ENCODE measurements around the gene CMTM4.
"Not testable (repeated sequence)": the region's sequence is repeated elsewhere in the genome, so short reads cannot be mapped to it uniquely, and the experiment has no call there.

GRCh38 chr16:66631558-66631957 is 65.0 kb downstream of the CMTM4 start:
- not testable (repeated sequence) for TF ChIP-seq CTCF (IDR thresholded peaks at IDR 0.05; ENCODE audit: control extremely low read depth in 1 of 3, insufficient read depth in 1 of 3, low read depth in 1 of 3, low read length in 3 of 3); JUN (IDR thresholded peaks at IDR 0.05; ENCODE audit: low read depth, low read length); CEBPB (IDR thresholded peaks at IDR 0.05; ENCODE audit: low read depth, low read length); GTF2F1 (IDR thresholded peaks at IDR 0.05; ENCODE audit: borderline replicate concordance, low read depth, low read length); POLR2A (IDR thresholded peaks at IDR 0.05; ENCODE audit: control extremely low read depth in 1 of 2, low read depth in 2 of 2, low read length in 2 of 2); RXRA (IDR thresholded peaks at IDR 0.05; ENCODE audit: insufficient read depth, low read depth, low read length); RNF2 (IDR thresholded peaks at IDR 0.05; ENCODE audit: borderline replicate concordance, low read depth, low read length, missing control alignments, poor library complexity, severe bottlenecking); FOSL1 (IDR thresholded peaks at IDR 0.05; ENCODE audit: insufficient read depth, low read depth, low read length)

All from H1 (cell line).